Skin of body (tissue), 2 donors: ENCODE data around the gene GPM6B. TPM values are rescaled to one million over a fixed set of nuclear protein-coding genes. Genes with fewer than 3 reads are reported as not detected.

ENCODE experiments used
- DNase-seq: peaks from one replicate; lab custom pipeline; 2025; lab: John Stamatoyannopoulos, UW
- total RNA-seq: library from RNA; depleted of rRNA; stranded (reverse); fragments of >200 nt; gene quantifications from one replicate; pipeline ENCODE4 v1.2.3, GENCODE V29; 2014

GPM6B gene
- 17.5 TPM for total RNA-seq

GRCh38 chrX:13816643-13817627 is at the start of gene GPM6B:
GPM6B (minus strand) TSS chrX:13817093; CDS start chrX:13816904, 189 bp downstream.
- DNase-seq = no peak

- DNase-seq = no peak
Observed at GRCh38 chrX:13864264-13864663, 47.4 kb upstream of the GPM6B start.

- no peak for DNase-seq
Observed at GRCh38 chrX:13863324-13863723, 46.4 kb upstream of the GPM6B start.

- no peak for DNase-seq
Observed at GRCh38 chrX:13859724-13860123, 42.8 kb upstream of the GPM6B start.

GRCh38 chrX:13857804-13858203 is 40.9 kb upstream of the GPM6B start:
- DNase-seq = no peak

GRCh38 chrX:13855689-13856450 is 39.0 kb upstream of the GPM6B start:
- DNase-seq = no peak

GRCh38 chrX:13854003-13854402 is 37.1 kb upstream of the GPM6B start:
- no peak for DNase-seq

GRCh38 chrX:13852001-13852695 is 35.3 kb upstream of the GPM6B start:
- DNase-seq = no peak

- no peak for DNase-seq
Observed at GRCh38 chrX:13845721-13846378, 29.0 kb upstream of the GPM6B start.

GRCh38 chrX:13843150-13843721 is 26.3 kb upstream of the GPM6B start:
- DNase-seq = no peak

GRCh38 chrX:13840121-13840520 is 23.2 kb upstream of the GPM6B start:
- no peak for DNase-seq

GRCh38 chrX:13837290-13837745 is 20.4 kb upstream of the GPM6B start:
- DNase-seq = no peak

GRCh38 chrX:13836575-13836974 is 19.7 kb upstream of the GPM6B start:
- DNase-seq = no peak

- no peak for DNase-seq
Observed at GRCh38 chrX:13835825-13836224, 18.9 kb upstream of the GPM6B start.

- no peak for DNase-seq
Observed at GRCh38 chrX:13834355-13834754, 17.5 kb upstream of the GPM6B start.

GRCh38 chrX:13829983-13830382 is 13.1 kb upstream of the GPM6B start:
- DNase-seq = no peak

GRCh38 chrX:13828392-13828791 is 11.5 kb upstream of the GPM6B start:
- DNase-seq = no peak

GRCh38 chrX:13827298-13828090 is 10.6 kb upstream of the GPM6B start:
- DNase-seq = no peak

GRCh38 chrX:13826770-13827169 is 9.9 kb upstream of the GPM6B start:
- DNase-seq = no peak

- DNase-seq = no peak
Observed at GRCh38 chrX:13825178-13825762, 8.4 kb upstream of the GPM6B start.
